Endothelial cell of umbilical vein (primary cell): ENCODE results near the gene MAPRE2. TPM values are rescaled to one million over a fixed set of nuclear protein-coding genes. Genes with fewer than 3 reads are reported as not detected.

Source experiments
- BruUV-seq: library from RNA; stranded (reverse); fragments of 400-500 nt; replicated peaks from 2 replicates; lab custom pipeline; 2021; lab: Mats Ljungman, UMichigan
- CTCF ChIA-PET: fragments of 300-600, 350-600 bp; sonication (Branson Sonifier 250); formaldehyde crosslinking; loops from one replicate; lab custom pipeline; 2021; ENCODE audit warnings: antibody characterized with exemption, inconsistent platforms; lab: Charles Lee
- POLR2A ChIA-PET: fragments of 300-600, 350-600 bp; sonication (Branson Sonifier 250); formaldehyde crosslinking; loops from one replicate; lab custom pipeline; 2021; ENCODE audit warnings: antibody characterized with exemption, inconsistent platforms; lab: Charles Lee
- DNase-seq: peaks from one replicate; pipeline ENCODE4 v3.0.0-alpha.2; 2011; ENCODE audit warnings: low read depth, low spot score
- FAIRE-seq: peaks from 2 replicates; lab custom pipeline; 2011; peaks lifted over from hg19 to GRCh38; lab: Jason Lieb, UNC
- H2AFZ ChIP-seq: 2 replicates; pipeline ENCODE4 v1.6.0; 2012; ENCODE audit warnings: low read depth, low read length, control low read depth, inconsistent platforms
- H3K27ac ChIP-seq: 2 replicates; pipeline ENCODE4 v1.5.1; 2011; ENCODE audit warnings: low read depth, mild to moderate bottlenecking, control low read depth, low read length, moderate library complexity; ENCODE audit not compliant: insufficient read depth
- H3K27me3 ChIP-seq, 2 experiments: 2 replicates each; pipeline versions ENCODE4 v1.6.0 to v1.6.1; 2011; ENCODE audit warnings: low read length in 2 of 2, mixed read lengths in 1 of 2; ENCODE audit not compliant: control insufficient read depth in 2 of 2, insufficient read depth in 2 of 2
- H3K36me3 ChIP-seq, 2 experiments: 2 replicates in 1 of 2; 3 replicates in 1 of 2; pipeline ENCODE4 v1.5.1; 2011; ENCODE audit warnings: low read length in 2 of 2, mild to moderate bottlenecking in 1 of 2, moderate library complexity in 1 of 2; ENCODE audit not compliant: control insufficient read depth in 2 of 2, insufficient read depth in 2 of 2; ENCODE audit errors: extremely low read depth in 1 of 2
- H3K4me1 ChIP-seq: 3 replicates; pipeline ENCODE4 v1.5.1; 2011; ENCODE audit warnings: mild to moderate bottlenecking, low read length; ENCODE audit not compliant: control insufficient read depth, insufficient read depth; ENCODE audit errors: extremely low read depth
- H3K4me2 ChIP-seq: 2 replicates; pipeline ENCODE4 v1.6.1; 2011; ENCODE audit warnings: low read length, control low read depth, mixed read lengths; ENCODE audit not compliant: insufficient read depth
- H3K4me3 ChIP-seq, 3 experiments: fragments of 200-600 bp in 1 of 3; sonication (generic), shearing (Covaris generic) in 1 of 3; replicated peaks in 1 of 3; 2 replicates each; pipeline ENCODE4 v1.5.1; 2011 to 2016; ENCODE audit warnings: control low read depth in 3 of 3, low read length in 3 of 3, mild to moderate bottlenecking in 2 of 3, inconsistent platforms in 1 of 3, low read depth in 1 of 3, moderate library complexity in 1 of 3; ENCODE audit not compliant: insufficient read depth in 1 of 3
- H3K79me2 ChIP-seq: 2 replicates; pipeline ENCODE4 v1.6.0; 2012; ENCODE audit warnings: low read length, inconsistent platforms; ENCODE audit not compliant: control insufficient read depth, insufficient read depth
- H3K9ac ChIP-seq: replicated peaks from 2 replicates; pipeline ENCODE3; 2011; ENCODE audit warnings: low read length, control low read depth; ENCODE audit not compliant: insufficient read depth; ENCODE audit errors: extremely low read depth
- H3K9me1 ChIP-seq: replicated peaks from 3 replicates; pipeline ENCODE4 v1.6.0; 2011; ENCODE audit warnings: mild to moderate bottlenecking, low read length; ENCODE audit not compliant: control insufficient read depth, insufficient read depth; ENCODE audit errors: extremely low read depth
- H3K9me3 ChIP-seq: replicated peaks from 2 replicates; pipeline ENCODE4 v1.5.1; 2012; ENCODE audit warnings: low read length, inconsistent platforms; ENCODE audit not compliant: control insufficient read depth, insufficient read depth
- H4K20me1 ChIP-seq: replicated peaks from 2 replicates; pipeline ENCODE3; 2011; ENCODE audit warnings: mild to moderate bottlenecking, low read length; ENCODE audit not compliant: control insufficient read depth, insufficient read depth; ENCODE audit errors: extremely low read depth
- EZH2 ChIP-seq: IDR thresholded peaks from 2 replicates; pipeline ENCODE4 v1.6.1; 2012; ENCODE audit warnings: borderline replicate concordance, low read depth, mild to moderate bottlenecking, moderate library complexity, low read length, inconsistent platforms; ENCODE audit not compliant: severe bottlenecking
- FOS ChIP-seq: IDR thresholded peaks from 2 replicates; pipeline ENCODE4 v1.6.1; 2011; ENCODE audit warnings: mild to moderate bottlenecking, low read length, moderate library complexity, borderline replicate concordance; ENCODE audit not compliant: insufficient read depth
- GATA2 ChIP-seq: IDR thresholded peaks from 2 replicates; pipeline ENCODE4 v1.7.0; 2011; ENCODE audit warnings: low read depth, mild to moderate bottlenecking, moderate library complexity, mixed read lengths, low read length; ENCODE audit not compliant: insufficient read length, insufficient read depth
- JUN ChIP-seq: IDR thresholded peaks from 2 replicates; pipeline ENCODE4 v1.6.1; 2011; ENCODE audit warnings: borderline replicate concordance, low read depth; ENCODE audit not compliant: insufficient read length, insufficient read depth
- MYC ChIP-seq: IDR thresholded peaks from one replicate; pipeline ENCODE4 v1.6.1; 2011; ENCODE audit warnings: mild to moderate bottlenecking, low read depth, low read length
- POLR2A ChIP-seq: IDR thresholded peaks from 2 replicates; pipeline ENCODE4 v1.6.1; 2012; ENCODE audit warnings: low read depth, mild to moderate bottlenecking, control low read depth, low read length
- POLR2AphosphoS5 ChIP-seq: IDR thresholded peaks from 2 replicates; pipeline ENCODE4 v1.6.1; 2012; ENCODE audit warnings: low read depth, mild to moderate bottlenecking, control low read depth, low read length, moderate library complexity; ENCODE audit not compliant: insufficient read depth
- dilution Hi-C: fragments of 300-500 bp; cut with MboI; formaldehyde crosslinking; loops from one replicate; pipeline ENCODE4 v1.15.0; 2019; ENCODE audit warnings: low sequenced_read_pairs; ENCODE audit not compliant: extremely low pct_ligation_motif_present
- intact Hi-C: fragments of 100-400 bp; cut with micrococcal nuclease; formaldehyde crosslinking; loops from one replicate; pipeline ENCODE4 v1.10.0; 2022
- polyA plus RNA-seq, 4 experiments: library from polyadenylated mRNA; depleted of rRNA in 3 of 4; stranded (reverse) in 3 of 4; unstranded in 1 of 4; fragments of >200 nt; gene quantifications; 2 replicates each; pipeline versions ENCODE4 v1.2.1 to v1.2.3, GENCODE V29; 2011 to 2012; ENCODE audit warnings: missing spikeins in 1 of 4
- total RNA-seq: library from RNA; stranded (reverse); gene quantifications from 2 replicates; pipeline ENCODE4 v1.2.3, GENCODE V29; 2021
- TF ChIP-seq, protein P1 (sequence below): IDR thresholded peaks from 2 replicates; pipeline ENCODE4 v1.6.1; 2011; ENCODE audit not compliant: insufficient read depth, insufficient read length
- TF ChIP-seq, protein P2 (sequence below), 2 donors: IDR thresholded peaks; 1 replicate in 1 of 2; 2 replicates in 1 of 2; pipeline ENCODE4 v1.5.1; 2011; ENCODE audit warnings: low read length in 2 of 2, mild to moderate bottlenecking in 2 of 2, moderate library complexity in 2 of 2, control low read depth in 1 of 2, inconsistent platforms in 1 of 2, low read depth in 1 of 2; ENCODE audit not compliant: insufficient read depth in 1 of 2; ENCODE audit errors: extremely low read depth in 1 of 2

The MAPRE2 gene
- total and polyA plus RNA-seq, 2 donors (not counting 3 experiments of a cell fraction or from before 2014, with no cell fraction given): 117 to 148 TPM

DNA sequence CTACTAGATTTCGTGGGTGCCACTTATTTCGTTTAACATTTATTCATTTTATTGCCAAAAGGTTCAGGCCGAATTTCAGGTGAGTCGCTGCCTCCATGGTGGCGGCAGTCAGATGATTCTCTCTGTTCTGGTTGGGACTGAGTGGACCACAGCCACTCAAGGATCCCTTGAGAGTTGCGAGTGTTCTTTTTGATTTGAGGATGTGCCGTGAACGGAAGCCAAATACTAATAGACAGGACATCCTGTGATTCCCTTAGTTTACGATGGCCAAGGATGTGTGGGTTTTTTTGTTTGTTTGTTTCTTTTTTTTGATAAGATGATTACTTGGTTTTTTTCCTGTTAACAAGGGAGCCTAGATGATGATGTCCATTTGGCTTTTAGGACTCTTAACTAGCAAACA is 13.2 kb downstream of the MAPRE2 start:
- no peak for TF ChIP-seq EZH2
- dilution Hi-C loops: no loop called here
- no TSS peak for BruUV-seq
- Histone ChIP-seq H3K4me2 (no peak overlapping the region), H3K4me1 (peaks cover 7% of the 10 kb centered on the region), H3K9me1 (peaks cover 2% of the 10 kb centered on the region), H3K9me3 (no peaks in the 10 kb centered on the region), H3K9ac (no peak overlapping the region), H3K36me3 (no peaks in the 10 kb centered on the region), H3K27ac (no peak overlapping the region), H2AFZ (no peak overlapping the region), H3K27me3 (no peaks in the 10 kb centered on the region), H4K20me1 (peaks cover 31% of the 10 kb centered on the region), H3K79me2 (peaks cover 84% of the 10 kb centered on the region), H3K4me3 (no peak overlapping the region)
- DNase-seq (no peak), FAIRE-seq (no peak)
- ChIA-PET CTCF (no interaction called here), POLR2A (interaction anchor here (0.6 kb wide), 1 partner anchor 48 kb away, joined by 3 read pairs; no protein-coding TSS in a partner anchor)
- intact Hi-C loops: no loop called here

DNA sequence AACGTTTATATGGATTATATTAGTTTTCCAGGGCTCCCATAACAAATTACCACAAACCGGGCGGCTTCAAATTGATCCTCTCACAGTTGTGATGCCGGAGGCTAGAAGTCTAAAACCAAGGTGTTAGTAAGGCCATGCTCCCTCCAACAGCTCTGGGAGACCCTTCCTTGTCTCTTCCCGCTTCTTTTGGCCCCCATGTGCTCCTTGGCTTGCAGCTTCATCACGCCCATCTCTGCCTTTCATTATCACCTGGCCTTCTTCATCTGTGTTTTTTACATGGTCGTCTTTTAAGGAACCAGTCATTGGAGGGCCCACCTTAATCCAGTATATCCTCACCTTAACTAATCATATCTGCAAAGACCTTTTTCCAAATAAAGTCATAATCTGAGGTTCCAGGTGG is 13.9 kb downstream of the MAPRE2 start:
- no peaks in the 10 kb centered on the region for H3K9me3 ChIP-seq
- H3K36me3 ChIP-seq: no peaks in the 10 kb centered on the region
- H3K27me3 ChIP-seq: no peaks in the 10 kb centered on the region
- no peak for FAIRE-seq
- ChIA-PET CTCF (no interaction called here), POLR2A (no interaction called here)
- H3K27ac ChIP-seq: no peak overlapping the region
- peaks cover 85% of the 10 kb centered on the region for H3K79me2 ChIP-seq
- no peak overlapping the region for H3K4me3 ChIP-seq
- intact Hi-C loops: no loop called here
- BruUV-seq: no TSS peak
- no peak for DNase-seq
- TF ChIP-seq MYC: no peak
- TF ChIP-seq POLR2A: no peak
- TF ChIP-seq FOS: no peak
- TF ChIP-seq, protein P1, sequence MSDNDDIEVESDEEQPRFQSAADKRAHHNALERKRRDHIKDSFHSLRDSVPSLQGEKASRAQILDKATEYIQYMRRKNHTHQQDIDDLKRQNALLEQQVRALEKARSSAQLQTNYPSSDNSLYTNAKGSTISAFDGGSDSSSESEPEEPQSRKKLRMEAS: no peak
- no peak for TF ChIP-seq EZH2
- no peak for TF ChIP-seq POLR2AphosphoS5
- TF ChIP-seq, protein P2, sequence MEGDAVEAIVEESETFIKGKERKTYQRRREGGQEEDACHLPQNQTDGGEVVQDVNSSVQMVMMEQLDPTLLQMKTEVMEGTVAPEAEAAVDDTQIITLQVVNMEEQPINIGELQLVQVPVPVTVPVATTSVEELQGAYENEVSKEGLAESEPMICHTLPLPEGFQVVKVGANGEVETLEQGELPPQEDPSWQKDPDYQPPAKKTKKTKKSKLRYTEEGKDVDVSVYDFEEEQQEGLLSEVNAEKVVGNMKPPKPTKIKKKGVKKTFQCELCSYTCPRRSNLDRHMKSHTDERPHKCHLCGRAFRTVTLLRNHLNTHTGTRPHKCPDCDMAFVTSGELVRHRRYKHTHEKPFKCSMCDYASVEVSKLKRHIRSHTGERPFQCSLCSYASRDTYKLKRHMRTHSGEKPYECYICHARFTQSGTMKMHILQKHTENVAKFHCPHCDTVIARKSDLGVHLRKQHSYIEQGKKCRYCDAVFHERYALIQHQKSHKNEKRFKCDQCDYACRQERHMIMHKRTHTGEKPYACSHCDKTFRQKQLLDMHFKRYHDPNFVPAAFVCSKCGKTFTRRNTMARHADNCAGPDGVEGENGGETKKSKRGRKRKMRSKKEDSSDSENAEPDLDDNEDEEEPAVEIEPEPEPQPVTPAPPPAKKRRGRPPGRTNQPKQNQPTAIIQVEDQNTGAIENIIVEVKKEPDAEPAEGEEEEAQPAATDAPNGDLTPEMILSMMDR (IDR thresholded peaks at IDR 0.05; ENCODE audit: extremely low read depth in 1 of 2, insufficient read depth in 1 of 2, low read depth in 1 of 2, low read length in 2 of 2): no peak
- TF ChIP-seq GATA2: no peak
- no peak for TF ChIP-seq JUN
- H3K9ac ChIP-seq: no peak overlapping the region
- no peak overlapping the region for H2AFZ ChIP-seq
- peaks cover under 1% of the 10 kb centered on the region for H3K4me1 ChIP-seq
- peaks cover 27% of the 10 kb centered on the region for H4K20me1 ChIP-seq
- dilution Hi-C loops: no loop called here
- H3K4me2 ChIP-seq: no peak overlapping the region
- H3K9me1 ChIP-seq: peaks cover 2% of the 10 kb centered on the region
